ENCODE results near the gene SPAG9. TPM values are rescaled to one million over a fixed set of nuclear protein-coding genes. Genes with fewer than 3 reads are reported as not detected.

The SPAG9 gene
- total RNA-seq, 1 experiment from 2014 or later = 54.3 TPM

DNA sequence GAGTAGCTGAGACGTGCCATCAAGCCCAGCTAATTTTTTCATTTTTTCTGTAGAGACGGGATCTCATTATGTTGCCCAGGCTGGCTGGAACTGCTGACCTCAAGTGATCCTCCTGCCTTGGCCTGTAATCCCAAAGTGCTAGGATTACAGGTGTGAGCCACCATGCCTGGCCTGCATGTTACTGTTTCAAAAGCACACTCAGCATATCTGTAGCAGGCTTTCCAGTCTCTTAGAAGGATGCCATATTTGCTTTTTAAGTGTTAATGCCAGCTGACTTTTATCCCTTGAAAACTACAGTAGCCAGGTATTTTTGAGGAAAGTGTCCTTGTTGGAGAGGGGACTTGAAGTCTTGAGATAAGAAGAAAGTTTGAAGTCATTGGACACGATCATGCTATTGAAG lies 15.3 kb upstream of the SPAG9 start:
- no peaks in the 10 kb centered on the region for H3K79me2 ChIP-seq (ENCODE audit: insufficient read depth, low read length)

More for the DNA sequence above, 15.3 kb upstream of the SPAG9 start:
- Histone ChIP-seq H3K56ac (ENCODE audit: insufficient read length, low read depth, low read length) (no peak overlapping the region), H4K8ac (replicated peaks; ENCODE audit: insufficient read length, low read depth, low read length) (no peak overlapping the region), H4K91ac (ENCODE audit: insufficient read length, low read depth, low read length) (no peak overlapping the region), H3K9me3 (ENCODE audit: control insufficient read depth, low read depth, low read length) (no peaks in the 10 kb centered on the region), H2BK20ac (ENCODE audit: low read depth, low read length, poor library complexity, severe bottlenecking) (no peak overlapping the region), H4K20me1 (ENCODE audit: control insufficient read depth, insufficient read depth, insufficient read length) (no peaks in the 10 kb centered on the region), H3K4me1 (ENCODE audit: insufficient read depth, low read length) (no peaks in the 10 kb centered on the region; the same call in 1 of the 2 replicates), H4K5ac (ENCODE audit: insufficient read length, low read depth, low read length) (no peak overlapping the region), H3K27ac (ENCODE audit: insufficient read length, low read depth, low read length) (no peak overlapping the region), H2AK5ac (ENCODE audit: insufficient read length, low read length) (no peak overlapping the region), H2BK120ac (ENCODE audit: low read depth, low read length, poor library complexity, severe bottlenecking) (no peak overlapping the region), H3K27me3 (ENCODE audit: insufficient read depth, low read length) (no peaks in the 10 kb centered on the region), H3K18ac (ENCODE audit: insufficient read length, low read depth, low read length) (no peak overlapping the region), H3K4me2 (ENCODE audit: insufficient read depth, insufficient read length, low read length) (no peak overlapping the region), H2BK15ac (ENCODE audit: low read depth, low read length) (no peak overlapping the region), H2BK12ac (ENCODE audit: insufficient read length, low read depth, low read length) (no peak overlapping the region), H3K9ac (ENCODE audit: extremely low read depth, insufficient read length, low read length) (no peak overlapping the region), H3K79me1 (ENCODE audit: insufficient read depth, low read depth, low read length, poor library complexity, severe bottlenecking) (no peaks in the 10 kb centered on the region), H3K23me2 (ENCODE audit: insufficient read length, low read depth, low read length, poor library complexity, severe bottlenecking) (no peaks in the 10 kb centered on the region), H3T11ph (ENCODE audit: low read length) (no peak overlapping the region), H2BK5ac (ENCODE audit: insufficient read length, low read length) (no peak overlapping the region), H3K23ac (ENCODE audit: insufficient read length, low read depth, low read length) (no peak overlapping the region), H3K4ac (ENCODE audit: low read depth, low read length) (no peak overlapping the region), H3K14ac (ENCODE audit: insufficient read depth, low read length) (no peak overlapping the region), H2AFZ (ENCODE audit: low read length) (no peak overlapping the region)
- peaks cover 0 to 2% of the 10 kb centered on the region in 2 experiments; a peak in 1 of 4 replicates for H3K4me1 Mint-ChIP-seq
- H3K4me3 Mint-ChIP-seq = no peak overlapping the region
- no peak overlapping the region for H3K27ac Mint-ChIP-seq
- TF ChIP-seq, protein P1, sequence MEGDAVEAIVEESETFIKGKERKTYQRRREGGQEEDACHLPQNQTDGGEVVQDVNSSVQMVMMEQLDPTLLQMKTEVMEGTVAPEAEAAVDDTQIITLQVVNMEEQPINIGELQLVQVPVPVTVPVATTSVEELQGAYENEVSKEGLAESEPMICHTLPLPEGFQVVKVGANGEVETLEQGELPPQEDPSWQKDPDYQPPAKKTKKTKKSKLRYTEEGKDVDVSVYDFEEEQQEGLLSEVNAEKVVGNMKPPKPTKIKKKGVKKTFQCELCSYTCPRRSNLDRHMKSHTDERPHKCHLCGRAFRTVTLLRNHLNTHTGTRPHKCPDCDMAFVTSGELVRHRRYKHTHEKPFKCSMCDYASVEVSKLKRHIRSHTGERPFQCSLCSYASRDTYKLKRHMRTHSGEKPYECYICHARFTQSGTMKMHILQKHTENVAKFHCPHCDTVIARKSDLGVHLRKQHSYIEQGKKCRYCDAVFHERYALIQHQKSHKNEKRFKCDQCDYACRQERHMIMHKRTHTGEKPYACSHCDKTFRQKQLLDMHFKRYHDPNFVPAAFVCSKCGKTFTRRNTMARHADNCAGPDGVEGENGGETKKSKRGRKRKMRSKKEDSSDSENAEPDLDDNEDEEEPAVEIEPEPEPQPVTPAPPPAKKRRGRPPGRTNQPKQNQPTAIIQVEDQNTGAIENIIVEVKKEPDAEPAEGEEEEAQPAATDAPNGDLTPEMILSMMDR (conservative IDR thresholded peaks at IDR 0.05) = no peak
- H3K9me3 Mint-ChIP-seq = peaks cover 3% of the 10 kb centered on the region in 2 experiments; a peak in 4 of 5 replicates
- DNase-seq = no peak
- peaks cover 0 to 3% (median 0%) of the 10 kb centered on the region in 3 experiments; a peak in 1 of 7 replicates for H3K36me3 Mint-ChIP-seq (ENCODE audit: insufficient read depth in 1 of 3, low read depth in 3 of 3)
- no peaks in the 10 kb centered on the region for H3K27me3 Mint-ChIP-seq (ENCODE audit: low read depth)
- WGBS (ENCODE audit: extremely low coverage, insufficient read length, low lambda C conversion rate) = no CpG with 5 or more reads among the region's 3 CpGs

Data from H9 (cell line).